Measurements from ENCODE around the gene CYP4F11. TPM values are rescaled to one million over a fixed set of nuclear protein-coding genes. Genes with fewer than 3 reads are reported as not detected.
"Not testable (repeated sequence)": the region's sequence is repeated elsewhere in the genome, so short reads cannot be mapped to it uniquely, and the experiment has no call there.

CYP4F11 gene
- total RNA-seq, 1 experiment from 2014 or later: not detected

DNA sequence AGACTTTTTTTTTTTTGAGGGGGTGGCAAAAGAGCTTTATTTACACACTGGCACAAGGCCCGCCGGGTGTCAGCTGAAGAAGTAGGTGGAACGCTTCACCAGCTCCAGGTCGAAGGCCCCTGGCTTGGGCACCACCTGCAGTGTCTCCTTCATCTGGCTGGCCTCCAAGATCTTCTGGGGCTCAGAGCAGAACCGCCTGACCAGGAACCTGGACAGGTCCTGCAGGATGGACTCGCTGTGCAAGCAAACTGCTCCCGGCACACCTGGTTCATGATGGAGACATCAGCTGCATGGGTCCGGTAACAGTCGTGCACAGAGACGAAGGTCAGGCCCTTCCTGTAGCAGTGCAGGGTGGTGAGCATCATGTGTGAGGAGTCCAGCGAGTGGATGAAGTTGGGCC is 32.1 kb downstream of the CYP4F11 start:
- DNase-seq: no peak
- no peaks in the 10 kb centered on the region for H3K36me3 ChIP-seq
- H3K4me1 ChIP-seq: no peaks in the 10 kb centered on the region
- no peaks in the 10 kb centered on the region for H3K9me3 ChIP-seq (replicated peaks)
- no peaks in the 10 kb centered on the region for H3K27me3 ChIP-seq
- H3K27ac ChIP-seq: no peak overlapping the region
- H3K4me3 ChIP-seq: no peak overlapping the region

DNA sequence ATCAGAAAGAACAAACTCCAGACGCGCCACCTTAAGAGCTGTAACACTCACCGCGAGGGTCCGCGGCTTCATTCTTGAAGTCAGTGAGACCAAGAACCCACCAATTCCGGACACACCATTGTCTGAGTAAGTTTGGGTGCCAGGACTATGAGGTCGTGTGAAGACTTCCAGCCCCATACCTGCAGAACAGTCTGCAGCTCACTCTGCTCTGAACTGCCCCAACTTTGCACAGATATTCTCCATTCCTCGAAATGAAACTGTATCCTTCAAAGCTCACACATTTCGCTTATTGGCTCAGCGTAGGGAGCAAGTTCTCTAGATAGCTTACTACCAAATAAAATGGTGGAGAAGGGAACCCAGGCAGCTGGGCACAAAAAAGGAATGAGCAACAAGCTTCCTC is 33.8 kb downstream of the CYP4F11 start:
- no peak for DNase-seq
- Histone ChIP-seq H3K4me1 (no peaks in the 10 kb centered on the region), H3K4me3 (no peak overlapping the region), H3K27ac (no peak overlapping the region), H3K9me3 (replicated peaks) (no peaks in the 10 kb centered on the region), H3K36me3 (no peaks in the 10 kb centered on the region), H3K27me3 (no peaks in the 10 kb centered on the region)

DNA sequence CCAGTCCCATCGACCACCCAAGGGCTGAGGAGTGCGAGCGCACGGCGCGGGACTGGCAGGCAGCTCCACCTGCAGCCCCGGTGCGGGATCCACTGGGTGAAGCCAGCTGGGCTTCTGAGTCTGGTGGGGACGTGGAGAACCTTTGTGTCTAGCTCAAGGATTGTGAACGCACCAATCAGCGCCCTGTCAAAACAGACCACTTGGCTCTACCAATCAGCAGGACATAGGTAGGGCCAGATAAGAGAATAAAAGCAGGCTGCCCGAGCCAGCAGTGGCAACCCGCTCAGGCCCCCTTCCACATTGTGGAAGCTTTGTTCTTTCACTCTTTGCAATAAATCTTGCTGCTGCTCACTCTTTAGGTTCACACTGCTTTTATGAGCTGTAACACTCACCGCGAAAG is 34.3 kb downstream of the CYP4F11 start:
- H3K4me3 ChIP-seq; H3K27me3 ChIP-seq; H3K4me1 ChIP-seq; H3K27ac ChIP-seq; DNase-seq; H3K36me3 ChIP-seq; H3K9me3 ChIP-seq (replicated peaks): not testable (repeated sequence)

DNA sequence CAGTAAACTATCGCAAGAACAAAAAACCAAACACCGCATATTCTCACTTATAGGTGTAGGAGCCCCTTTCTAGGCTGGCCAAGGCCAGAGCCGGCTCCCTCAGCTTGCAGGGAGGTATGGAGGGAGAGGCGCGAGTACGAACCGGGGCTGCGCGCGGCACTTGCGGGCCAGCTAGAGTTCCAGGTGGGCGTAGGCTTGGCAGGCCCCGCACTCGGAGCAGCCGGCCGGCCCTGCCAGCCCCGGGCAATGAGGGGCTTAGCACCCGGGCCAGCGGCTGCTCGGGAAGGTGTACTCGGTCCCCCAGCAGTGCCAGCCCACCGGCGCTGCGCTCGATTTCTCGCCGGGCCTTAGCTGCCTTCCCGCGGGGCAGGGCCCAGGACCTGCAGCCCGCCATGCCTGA is 34.8 kb downstream of the CYP4F11 start:
- not testable (repeated sequence) for H3K4me3 ChIP-seq; DNase-seq; H3K9me3 ChIP-seq (replicated peaks); H3K27me3 ChIP-seq; H3K36me3 ChIP-seq; H3K27ac ChIP-seq; H3K4me1 ChIP-seq

DNA sequence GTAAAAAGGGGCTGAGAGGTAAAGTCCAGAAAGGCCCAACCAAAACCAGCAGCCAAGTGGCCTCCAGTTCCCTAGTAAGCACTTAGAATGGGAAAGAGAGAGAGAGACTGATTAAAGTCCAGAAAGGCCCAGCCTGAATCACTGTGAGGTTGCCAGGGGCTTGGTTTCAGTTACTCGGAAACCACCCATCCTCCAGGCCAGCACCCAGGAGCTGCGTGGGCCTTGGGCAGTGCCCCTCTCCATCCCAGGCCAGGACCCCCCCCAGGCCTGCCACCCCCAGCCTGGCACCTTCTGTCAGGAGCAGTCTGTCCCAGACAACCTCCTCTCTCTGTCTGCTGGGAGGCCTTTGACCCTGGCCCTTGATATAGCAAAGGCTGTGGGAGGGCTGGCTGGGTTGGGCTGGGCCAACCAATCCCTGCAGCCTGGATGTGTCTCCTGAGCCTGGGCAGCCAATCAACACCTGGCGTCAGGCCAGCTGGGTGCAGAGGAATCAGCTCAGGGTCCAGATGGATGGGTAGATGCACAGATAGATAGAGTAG is 36.5 kb downstream of the CYP4F11 start, which contains the start of gene CYP4F2:
TSS of gene CYP4F2 (minus strand) at position 337 of the 539 bp plus-strand sequence. CDS start 463 bp downstream, outside the sequence.
- Histone ChIP-seq H3K27ac (no peak within 1 kb of the TSS), H3K27me3 (no peaks in the 10 kb centered on the region), H3K4me1 (no peaks in the 10 kb centered on the region), H3K9me3 (replicated peaks) (no peaks in the 10 kb centered on the region), H3K36me3 (no peaks in the 10 kb centered on the region), H3K4me3 (no peak within 1 kb of the TSS)
- DNase-seq: no peak

DNA sequence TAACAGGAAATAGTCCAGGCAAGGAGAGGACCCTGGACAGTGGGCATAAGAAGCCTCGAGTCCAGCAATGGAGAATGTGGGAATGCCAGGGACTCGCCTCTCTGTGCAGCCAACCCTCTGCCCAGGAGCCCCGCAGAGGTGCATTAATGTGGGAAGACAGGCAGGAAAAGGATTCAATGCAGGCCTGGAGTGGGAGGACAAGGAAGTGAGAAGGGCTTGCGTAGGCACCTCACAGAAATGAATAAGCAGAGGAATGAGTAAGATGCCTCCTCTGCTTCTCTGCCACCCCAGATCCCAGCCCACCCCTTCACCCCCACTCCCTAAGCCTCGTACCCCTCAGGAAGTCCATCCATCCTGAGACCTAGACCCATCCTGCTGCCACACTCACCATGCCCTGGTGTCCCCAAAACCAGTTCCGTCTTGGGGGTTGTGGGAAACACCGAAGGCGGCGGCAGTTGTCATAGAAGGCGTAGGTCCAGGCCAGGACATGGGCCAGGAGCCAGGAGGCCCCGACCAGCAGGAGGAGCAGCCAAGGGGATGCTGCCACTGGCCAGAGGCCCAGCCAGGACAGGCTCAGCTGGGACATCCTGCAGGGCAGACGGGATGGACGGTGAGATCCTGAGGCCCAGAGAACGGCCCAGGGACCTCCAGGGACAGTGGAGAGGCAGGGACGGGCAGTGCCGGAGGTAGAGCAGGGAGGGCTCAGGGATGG is 37.1 kb downstream of the CYP4F11 start:
- Histone ChIP-seq H3K27ac (no peak overlapping the region), H3K9me3 (replicated peaks) (no peaks in the 10 kb centered on the region), H3K36me3 (no peaks in the 10 kb centered on the region), H3K4me1 (no peaks in the 10 kb centered on the region), H3K27me3 (no peaks in the 10 kb centered on the region), H3K4me3 (no peak overlapping the region)
- no peak for DNase-seq

DNA sequence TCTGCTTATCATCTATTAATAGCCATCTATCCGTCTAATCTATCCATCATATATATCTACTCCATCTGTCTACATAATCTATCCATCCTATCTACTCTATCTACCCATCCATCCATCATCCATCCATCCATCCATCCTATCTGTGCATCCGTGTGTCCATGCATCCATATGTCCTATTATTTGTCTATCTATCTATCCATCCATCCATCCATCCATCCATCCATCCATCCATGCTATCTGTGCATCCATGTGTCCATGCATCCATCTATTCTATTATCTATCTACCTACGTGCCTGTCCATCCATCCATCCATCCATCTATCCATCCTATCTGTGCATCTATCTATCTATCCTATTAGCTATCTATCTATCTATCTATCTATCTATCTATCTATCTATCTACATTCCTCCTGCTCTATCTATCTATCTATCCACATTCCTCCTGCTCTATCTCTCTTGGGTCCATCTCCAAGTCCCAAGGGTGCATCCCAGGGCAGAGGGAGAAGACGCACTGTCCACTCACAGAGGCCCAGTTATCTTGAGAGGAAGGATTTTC is 38.4 kb downstream of the CYP4F11 start:
- no peaks in the 10 kb centered on the region for H3K4me1 ChIP-seq
- H3K36me3 ChIP-seq: no peaks in the 10 kb centered on the region
- no peaks in the 10 kb centered on the region for H3K27me3 ChIP-seq
- no peak overlapping the region for H3K27ac ChIP-seq
- no peak overlapping the region for H3K4me3 ChIP-seq
- DNase-seq: no peak
- no peaks in the 10 kb centered on the region for H3K9me3 ChIP-seq (replicated peaks)

DNA sequence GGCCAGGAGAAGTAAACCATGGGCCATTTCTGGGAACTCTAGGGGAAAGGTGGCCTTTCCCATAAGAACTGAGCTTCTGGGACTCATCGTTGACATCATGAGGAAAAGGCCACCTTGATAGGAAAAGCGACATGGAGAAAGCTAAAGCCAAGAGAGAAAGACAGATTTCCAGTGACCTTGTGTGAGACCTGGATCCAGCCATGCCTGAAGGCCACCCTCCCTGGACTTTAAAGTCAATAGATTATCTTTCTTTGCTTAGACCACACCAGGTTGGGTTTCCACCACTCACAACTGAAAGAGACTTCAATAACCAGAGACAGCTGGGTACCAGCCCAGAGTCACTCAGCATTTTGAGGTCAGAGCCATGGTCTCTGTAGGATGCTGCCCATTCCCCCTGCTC is 40.0 kb downstream of the CYP4F11 start:
- Histone ChIP-seq H3K36me3 (no peaks in the 10 kb centered on the region), H3K4me3 (no peak overlapping the region), H3K9me3 (replicated peaks) (no peaks in the 10 kb centered on the region), H3K27ac (no peak overlapping the region), H3K4me1 (no peaks in the 10 kb centered on the region), H3K27me3 (no peaks in the 10 kb centered on the region)
- no peak for DNase-seq

DNA sequence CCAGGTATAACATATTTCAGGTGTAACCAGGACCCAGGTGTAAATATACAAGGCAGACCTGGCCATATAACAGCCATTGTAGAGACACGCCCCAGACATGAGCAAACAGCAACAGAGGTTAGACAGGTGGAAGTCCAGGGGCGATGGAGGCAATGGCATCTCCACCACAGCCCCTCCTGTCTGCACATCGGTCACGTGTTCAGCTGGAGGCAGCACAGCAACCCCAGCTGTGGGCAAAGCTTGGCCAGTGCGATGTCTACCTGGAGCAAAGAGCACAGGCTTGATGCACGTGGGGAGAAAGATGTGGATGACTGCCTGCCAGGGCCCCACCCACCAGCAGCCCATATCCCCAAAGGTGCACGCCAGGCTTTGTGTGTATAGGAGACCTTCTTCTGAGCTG is 40.9 kb downstream of the CYP4F11 start:
- Histone ChIP-seq H3K27me3 (no peaks in the 10 kb centered on the region), H3K27ac (no peak overlapping the region), H3K4me1 (no peaks in the 10 kb centered on the region), H3K9me3 (replicated peaks) (no peaks in the 10 kb centered on the region), H3K36me3 (no peaks in the 10 kb centered on the region), H3K4me3 (no peak overlapping the region)
- no peak for DNase-seq

DNA sequence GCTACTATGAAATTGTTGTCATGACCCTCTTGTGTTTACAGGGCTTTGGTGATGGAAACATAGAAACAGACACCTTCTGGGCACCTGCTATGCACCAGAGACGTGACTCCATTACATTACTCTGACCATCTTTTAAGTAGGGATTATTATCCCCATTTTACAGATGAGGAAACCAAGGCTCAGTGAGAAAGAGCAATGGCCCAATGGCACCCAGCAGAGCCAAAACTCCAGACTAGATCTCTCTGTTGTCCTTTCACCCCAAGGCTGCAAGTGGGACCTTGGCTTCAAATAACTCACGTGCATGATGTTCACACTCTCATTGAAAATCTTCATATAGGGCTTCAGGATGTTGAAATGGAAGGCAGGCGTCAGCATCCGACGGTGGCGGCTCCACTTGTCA is 42.3 kb downstream of the CYP4F11 start:
- no peaks in the 10 kb centered on the region for H3K27me3 ChIP-seq
- H3K4me3 ChIP-seq: no peak overlapping the region
- H3K27ac ChIP-seq: no peak overlapping the region
- H3K36me3 ChIP-seq: no peaks in the 10 kb centered on the region
- DNase-seq: no peak
- H3K4me1 ChIP-seq: no peaks in the 10 kb centered on the region
- H3K9me3 ChIP-seq (replicated peaks): no peaks in the 10 kb centered on the region

DNA sequence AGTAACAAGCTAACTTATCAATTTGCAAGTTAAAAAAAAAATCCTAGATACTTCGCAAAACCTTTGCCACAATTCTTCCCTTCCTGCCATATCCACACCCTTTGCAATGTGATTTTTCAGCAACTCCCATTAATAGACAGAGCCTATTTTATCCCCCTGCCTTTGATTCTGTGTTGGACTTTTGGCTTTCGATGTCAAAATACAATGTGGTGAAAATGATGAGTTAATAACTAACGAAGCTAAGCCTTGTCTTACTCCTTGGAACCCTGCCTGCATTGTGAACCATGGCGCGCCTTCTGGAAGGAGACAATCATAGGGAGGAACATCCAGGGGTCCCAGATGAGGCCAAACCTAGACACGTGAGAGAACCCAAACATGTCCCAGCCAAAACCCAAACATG is 42.9 kb downstream of the CYP4F11 start:
- no peaks in the 10 kb centered on the region for H3K9me3 ChIP-seq (replicated peaks)
- no peaks in the 10 kb centered on the region for H3K4me1 ChIP-seq
- no peak for DNase-seq
- no peak overlapping the region for H3K27ac ChIP-seq
- no peak overlapping the region for H3K4me3 ChIP-seq
- H3K36me3 ChIP-seq: no peaks in the 10 kb centered on the region
- H3K27me3 ChIP-seq: no peaks in the 10 kb centered on the region

DNA sequence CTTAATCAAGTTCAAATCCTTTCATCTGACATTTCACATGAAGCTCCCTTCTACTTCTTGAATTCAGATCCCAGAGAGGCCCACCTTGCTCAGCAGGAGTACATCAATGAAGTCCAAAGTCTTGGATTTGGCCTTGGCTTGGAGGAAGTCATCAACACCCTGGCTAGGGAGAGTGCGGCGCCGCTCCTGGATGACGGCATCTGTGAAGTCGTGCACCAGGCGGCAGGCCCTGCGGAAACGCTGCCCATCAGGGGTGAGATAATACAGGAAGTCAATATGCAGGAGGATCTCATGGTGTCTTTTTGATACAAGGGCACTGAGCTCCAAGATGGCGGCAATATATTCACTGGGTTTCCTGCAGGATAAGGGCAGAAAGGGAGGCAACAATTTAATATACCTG is 45.0 kb downstream of the CYP4F11 start:
- H3K27ac ChIP-seq; H3K4me1 ChIP-seq; H3K27me3 ChIP-seq; H3K4me3 ChIP-seq; DNase-seq; H3K9me3 ChIP-seq (replicated peaks); H3K36me3 ChIP-seq: not testable (repeated sequence)

DNA sequence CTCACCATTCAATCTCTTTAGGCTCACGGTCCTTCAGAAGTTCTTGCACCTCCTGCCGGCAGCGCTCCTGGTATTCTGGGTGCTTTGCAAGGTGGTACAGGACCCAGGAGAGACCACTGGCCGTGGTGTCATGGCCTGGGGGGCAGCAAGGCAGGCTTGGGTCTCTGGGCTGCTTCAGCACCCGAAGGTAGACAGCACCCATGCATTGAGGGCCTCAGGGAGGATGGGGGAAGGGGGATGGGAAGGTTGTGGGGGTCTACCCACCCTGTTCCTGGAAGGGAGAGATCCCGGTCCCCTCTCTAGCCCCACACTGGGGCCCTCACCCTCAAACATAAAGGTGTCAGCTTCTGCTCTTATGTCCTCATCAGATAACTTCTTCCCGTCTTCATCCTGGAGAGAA is 48.4 kb downstream of the CYP4F11 start:
- no peak overlapping the region for H3K4me3 ChIP-seq
- no peak for DNase-seq
- no peaks in the 10 kb centered on the region; the same call in 1 of the 2 replicates for H3K9me3 ChIP-seq (replicated peaks)
- no peak overlapping the region for H3K27ac ChIP-seq
- H3K27me3 ChIP-seq: no peaks in the 10 kb centered on the region
- no peaks in the 10 kb centered on the region for H3K36me3 ChIP-seq
- H3K4me1 ChIP-seq: no peaks in the 10 kb centered on the region

DNA sequence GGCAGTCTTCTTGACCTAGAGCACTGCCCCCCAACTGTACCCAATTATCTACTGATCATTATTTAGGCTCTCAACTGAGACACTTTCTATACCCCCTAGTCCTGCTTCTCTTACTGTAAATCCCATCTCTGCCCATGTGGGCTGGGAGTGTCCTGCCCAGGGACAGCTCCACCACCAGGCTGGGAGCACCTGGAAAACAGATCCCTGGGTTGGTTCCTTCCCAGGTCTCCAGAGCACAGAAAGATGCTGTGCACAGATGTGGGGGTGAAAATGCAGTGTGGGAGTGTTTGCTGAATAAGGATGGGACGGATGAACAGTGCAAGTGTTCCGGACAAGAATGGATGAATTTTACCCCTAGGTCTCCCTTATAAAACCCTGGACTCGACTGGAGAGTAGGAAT is 49.2 kb downstream of the CYP4F11 start:
- no peak overlapping the region for H3K27ac ChIP-seq
- no peaks in the 10 kb centered on the region; the same call in 1 of the 2 replicates for H3K9me3 ChIP-seq (replicated peaks)
- H3K36me3 ChIP-seq: no peaks in the 10 kb centered on the region
- DNase-seq: no peak
- no peaks in the 10 kb centered on the region for H3K27me3 ChIP-seq
- no peak overlapping the region for H3K4me3 ChIP-seq
- H3K4me1 ChIP-seq: no peaks in the 10 kb centered on the region

DNA sequence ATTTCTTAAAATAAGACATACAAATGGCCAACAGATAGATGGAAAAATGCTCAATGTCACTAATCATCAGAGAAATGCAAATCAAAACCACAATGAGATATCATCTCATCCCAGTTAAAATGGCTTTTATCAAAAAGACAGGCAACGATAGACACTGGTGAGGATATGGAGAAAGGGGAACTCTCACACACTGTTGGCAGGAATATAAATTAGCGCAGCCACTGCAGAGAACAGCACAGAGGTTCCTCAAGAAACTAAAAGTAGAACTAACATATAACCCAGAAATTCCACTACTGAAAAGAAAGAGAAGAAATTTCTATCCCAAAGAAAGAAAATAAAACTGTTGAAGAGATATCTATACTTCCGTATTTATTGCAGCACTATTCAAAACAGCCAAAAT is 51.0 kb downstream of the CYP4F11 start:
- H3K27me3 ChIP-seq; DNase-seq; H3K4me1 ChIP-seq; H3K36me3 ChIP-seq; H3K4me3 ChIP-seq; H3K27ac ChIP-seq; H3K9me3 ChIP-seq (replicated peaks): not testable (repeated sequence)
